ENCODE results near the gene PARD3B.

The PARD3B gene

GRCh38 chr2:205453202-205453601, 907.9 kb downstream of the PARD3B start:
- no peaks in the 10 kb centered on the region for H3K9me3 ChIP-seq (ENCODE audit: control insufficient read depth, insufficient read depth, low read length)
- H3K27me3 ChIP-seq (ENCODE audit: control insufficient read depth, insufficient read depth, low read length), result no peaks in the 10 kb centered on the region
- no peak overlapping the region for H3K27ac ChIP-seq (ENCODE audit: low read depth, low read length)
- peaks cover 5% of the 10 kb centered on the region; the same call in 1 of the 2 replicates for H3K4me1 ChIP-seq (ENCODE audit: control insufficient read depth, insufficient read depth, low read length)
- H3K4me3 ChIP-seq (ENCODE audit: low read depth, low read length), result no peak overlapping the region
- no peak overlapping the region for H3K9ac ChIP-seq (ENCODE audit: low read depth, low read length)
- H3K36me3 ChIP-seq (ENCODE audit: control insufficient read depth, insufficient read depth, low read length), result no peaks in the 10 kb centered on the region

GRCh38 chr2:205456682-205457081, 911.4 kb downstream of the PARD3B start:
- H3K4me1 ChIP-seq (ENCODE audit: control insufficient read depth, insufficient read depth, low read length), result peaks cover 5% of the 10 kb centered on the region; the same call in 1 of the 2 replicates
- no peak overlapping the region for H3K27ac ChIP-seq (ENCODE audit: low read depth, low read length)
- no peak overlapping the region for H3K4me3 ChIP-seq (ENCODE audit: low read depth, low read length)
- H3K9me3 ChIP-seq (ENCODE audit: control insufficient read depth, insufficient read depth, low read length), result no peaks in the 10 kb centered on the region
- H3K36me3 ChIP-seq (ENCODE audit: control insufficient read depth, insufficient read depth, low read length), result no peaks in the 10 kb centered on the region
- H3K27me3 ChIP-seq (ENCODE audit: control insufficient read depth, insufficient read depth, low read length), result no peaks in the 10 kb centered on the region
- H3K9ac ChIP-seq (ENCODE audit: low read depth, low read length), result no peak overlapping the region

GRCh38 chr2:205460217-205460616, 914.9 kb downstream of the PARD3B start:
- Histone ChIP-seq H3K36me3 (ENCODE audit: control insufficient read depth, insufficient read depth, low read length) (no peaks in the 10 kb centered on the region), H3K9ac (ENCODE audit: low read depth, low read length) (no peak overlapping the region), H3K27me3 (ENCODE audit: control insufficient read depth, insufficient read depth, low read length) (no peaks in the 10 kb centered on the region)

GRCh38 chr2:205461169-205461568, 915.9 kb downstream of the PARD3B start:
- H3K9ac ChIP-seq (ENCODE audit: low read depth, low read length), result no peak overlapping the region
- no peak overlapping the region for H3K27ac ChIP-seq (ENCODE audit: low read depth, low read length)
- H3K4me3 ChIP-seq (ENCODE audit: low read depth, low read length), result no peak overlapping the region
- H3K4me1 ChIP-seq (ENCODE audit: control insufficient read depth, insufficient read depth, low read length), result peaks cover 33% of the 10 kb centered on the region
- H3K27me3 ChIP-seq (ENCODE audit: control insufficient read depth, insufficient read depth, low read length), result no peaks in the 10 kb centered on the region
- no peaks in the 10 kb centered on the region for H3K9me3 ChIP-seq (ENCODE audit: control insufficient read depth, insufficient read depth, low read length)
- H3K36me3 ChIP-seq (ENCODE audit: control insufficient read depth, insufficient read depth, low read length), result no peaks in the 10 kb centered on the region

More at GRCh38 chr2:205460217-205460616, 914.9 kb downstream of the PARD3B start:
- no peak overlapping the region for H3K4me3 ChIP-seq (ENCODE audit: low read depth, low read length)
- H3K27ac ChIP-seq (ENCODE audit: low read depth, low read length), result no peak overlapping the region
- H3K9me3 ChIP-seq (ENCODE audit: control insufficient read depth, insufficient read depth, low read length), result no peaks in the 10 kb centered on the region
- H3K4me1 ChIP-seq (ENCODE audit: control insufficient read depth, insufficient read depth, low read length), result peaks cover 24% of the 10 kb centered on the region

- no peak overlapping the region for H3K4me3 ChIP-seq (ENCODE audit: low read depth, low read length)
- peaks cover 39% of the 10 kb centered on the region for H3K4me1 ChIP-seq (ENCODE audit: control insufficient read depth, insufficient read depth, low read length)
- no peaks in the 10 kb centered on the region for H3K27me3 ChIP-seq (ENCODE audit: control insufficient read depth, insufficient read depth, low read length)
- no peak overlapping the region for H3K9ac ChIP-seq (ENCODE audit: low read depth, low read length)
- H3K36me3 ChIP-seq (ENCODE audit: control insufficient read depth, insufficient read depth, low read length), result no peaks in the 10 kb centered on the region
- no peak overlapping the region for H3K27ac ChIP-seq (ENCODE audit: low read depth, low read length)
- H3K9me3 ChIP-seq (ENCODE audit: control insufficient read depth, insufficient read depth, low read length), result no peaks in the 10 kb centered on the region
Measured at GRCh38 chr2:205461678-205462665, 916.7 kb downstream of the PARD3B start.

- no peak overlapping the region for H3K27ac ChIP-seq (ENCODE audit: low read depth, low read length)
Measured at GRCh38 chr2:205462681-205463345, 917.5 kb downstream of the PARD3B start.

GRCh38 chr2:205463466-205464025, 918.3 kb downstream of the PARD3B start:
- peaks cover 42% of the 10 kb centered on the region for H3K4me1 ChIP-seq (ENCODE audit: control insufficient read depth, insufficient read depth, low read length)
- no peak overlapping the region for H3K27ac ChIP-seq (ENCODE audit: low read depth, low read length)
- H3K9me3 ChIP-seq (ENCODE audit: control insufficient read depth, insufficient read depth, low read length), result no peaks in the 10 kb centered on the region
- H3K27me3 ChIP-seq (ENCODE audit: control insufficient read depth, insufficient read depth, low read length), result no peaks in the 10 kb centered on the region
- H3K36me3 ChIP-seq (ENCODE audit: control insufficient read depth, insufficient read depth, low read length), result no peaks in the 10 kb centered on the region
- no peak overlapping the region for H3K4me3 ChIP-seq (ENCODE audit: low read depth, low read length)
- no peak overlapping the region for H3K9ac ChIP-seq (ENCODE audit: low read depth, low read length)

More at GRCh38 chr2:205462681-205463345, 917.5 kb downstream of the PARD3B start:
- Histone ChIP-seq H3K4me1 (ENCODE audit: control insufficient read depth, insufficient read depth, low read length) (peaks cover 42% of the 10 kb centered on the region), H3K9me3 (ENCODE audit: control insufficient read depth, insufficient read depth, low read length) (no peaks in the 10 kb centered on the region), H3K4me3 (ENCODE audit: low read depth, low read length) (no peak overlapping the region), H3K9ac (ENCODE audit: low read depth, low read length) (no peak overlapping the region), H3K36me3 (ENCODE audit: control insufficient read depth, insufficient read depth, low read length) (no peaks in the 10 kb centered on the region), H3K27me3 (ENCODE audit: control insufficient read depth, insufficient read depth, low read length) (no peaks in the 10 kb centered on the region)

- Histone ChIP-seq H3K9ac (ENCODE audit: low read depth, low read length) (no peak overlapping the region), H3K4me3 (ENCODE audit: low read depth, low read length) (no peak overlapping the region), H3K4me1 (ENCODE audit: control insufficient read depth, insufficient read depth, low read length) (peaks cover 42% of the 10 kb centered on the region), H3K9me3 (ENCODE audit: control insufficient read depth, insufficient read depth, low read length) (no peaks in the 10 kb centered on the region), H3K36me3 (ENCODE audit: control insufficient read depth, insufficient read depth, low read length) (no peaks in the 10 kb centered on the region), H3K27ac (ENCODE audit: low read depth, low read length) (peak overlapping the region; percentile 26), H3K27me3 (ENCODE audit: control insufficient read depth, insufficient read depth, low read length) (no peaks in the 10 kb centered on the region)
Measured at GRCh38 chr2:205464681-205465080, 919.4 kb downstream of the PARD3B start.

GRCh38 chr2:205465791-205466190, 920.5 kb downstream of the PARD3B start:
- H3K4me1 ChIP-seq (ENCODE audit: control insufficient read depth, insufficient read depth, low read length), result peaks cover 53% of the 10 kb centered on the region
- H3K36me3 ChIP-seq (ENCODE audit: control insufficient read depth, insufficient read depth, low read length), result no peaks in the 10 kb centered on the region
- H3K9ac ChIP-seq (ENCODE audit: low read depth, low read length), result no peak overlapping the region
- peak overlapping the region; percentile 70 for H3K27ac ChIP-seq (ENCODE audit: low read depth, low read length)
- no peaks in the 10 kb centered on the region for H3K27me3 ChIP-seq (ENCODE audit: control insufficient read depth, insufficient read depth, low read length)
- H3K4me3 ChIP-seq (ENCODE audit: low read depth, low read length), result peak overlapping the region; percentile 12; the same call in 1 of the 2 replicates
- no peaks in the 10 kb centered on the region for H3K9me3 ChIP-seq (ENCODE audit: control insufficient read depth, insufficient read depth, low read length)

GRCh38 chr2:205471776-205472175, 926.5 kb downstream of the PARD3B start:
- Histone ChIP-seq H3K27ac (ENCODE audit: low read depth, low read length) (no peak overlapping the region), H3K27me3 (ENCODE audit: control insufficient read depth, insufficient read depth, low read length) (no peaks in the 10 kb centered on the region), H3K9ac (ENCODE audit: low read depth, low read length) (no peak overlapping the region), H3K4me1 (ENCODE audit: control insufficient read depth, insufficient read depth, low read length) (peaks cover 26% of the 10 kb centered on the region), H3K9me3 (ENCODE audit: control insufficient read depth, insufficient read depth, low read length) (no peaks in the 10 kb centered on the region), H3K36me3 (ENCODE audit: control insufficient read depth, insufficient read depth, low read length) (no peaks in the 10 kb centered on the region), H3K4me3 (ENCODE audit: low read depth, low read length) (no peak overlapping the region)

All from HUES48 (cell line).